ENCODE measurements around the gene DNMT3A.

- TF ChIP-seq CTCF (IDR thresholded peaks at IDR 0.05), result no peak
- no peak for TF ChIP-seq POLR2A (IDR thresholded peaks at IDR 0.05)
Measured at GRCh38 chr2:25333981-25334380, 7.7 kb downstream of the DNMT3A start.
